Activated gamma-delta T cell treated with Interleukin-2 at 50 U/mL for 16 hours (primary cell): Measurements from ENCODE around the gene KLF7.
"Not testable (repeated sequence)": the region's sequence is repeated elsewhere in the genome, so short reads cannot be mapped to it uniquely, and the experiment has no call there.

Source experiments
- DNase-seq: peaks from one replicate; pipeline ENCODE4 v3.0.0-alpha.2; 2020

Gene KLF7

GRCh38 chr2:207049122-207049521 is 116.6 kb downstream of the KLF7 start:
- DNase-seq = no peak

GRCh38 chr2:207048416-207048815 is 117.3 kb downstream of the KLF7 start:
- no peak for DNase-seq

DNA sequence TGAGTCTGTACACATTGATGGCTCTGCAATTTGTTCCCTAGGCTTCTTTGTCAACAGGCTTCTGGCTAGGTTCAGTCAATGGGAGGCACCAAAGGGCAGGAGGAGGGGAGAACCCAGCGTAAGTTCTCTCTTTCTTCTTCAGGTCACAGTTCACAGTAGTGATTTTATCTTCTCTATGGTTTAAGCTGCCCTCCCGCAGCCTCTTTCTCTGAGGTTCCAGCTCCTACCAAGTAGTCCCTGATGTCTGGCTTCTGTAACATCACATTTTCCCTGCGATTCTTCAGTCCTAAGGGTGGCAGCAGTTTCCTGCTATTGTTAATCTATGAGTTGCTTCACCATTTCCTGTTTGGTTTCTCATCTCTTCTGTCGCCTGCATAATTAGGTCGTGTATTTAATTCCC is 119.0 kb downstream of the KLF7 start:
- DNase-seq = peak; percentile 12

GRCh38 chr2:207045531-207045930 is 120.2 kb downstream of the KLF7 start:
- DNase-seq = no peak

DNA sequence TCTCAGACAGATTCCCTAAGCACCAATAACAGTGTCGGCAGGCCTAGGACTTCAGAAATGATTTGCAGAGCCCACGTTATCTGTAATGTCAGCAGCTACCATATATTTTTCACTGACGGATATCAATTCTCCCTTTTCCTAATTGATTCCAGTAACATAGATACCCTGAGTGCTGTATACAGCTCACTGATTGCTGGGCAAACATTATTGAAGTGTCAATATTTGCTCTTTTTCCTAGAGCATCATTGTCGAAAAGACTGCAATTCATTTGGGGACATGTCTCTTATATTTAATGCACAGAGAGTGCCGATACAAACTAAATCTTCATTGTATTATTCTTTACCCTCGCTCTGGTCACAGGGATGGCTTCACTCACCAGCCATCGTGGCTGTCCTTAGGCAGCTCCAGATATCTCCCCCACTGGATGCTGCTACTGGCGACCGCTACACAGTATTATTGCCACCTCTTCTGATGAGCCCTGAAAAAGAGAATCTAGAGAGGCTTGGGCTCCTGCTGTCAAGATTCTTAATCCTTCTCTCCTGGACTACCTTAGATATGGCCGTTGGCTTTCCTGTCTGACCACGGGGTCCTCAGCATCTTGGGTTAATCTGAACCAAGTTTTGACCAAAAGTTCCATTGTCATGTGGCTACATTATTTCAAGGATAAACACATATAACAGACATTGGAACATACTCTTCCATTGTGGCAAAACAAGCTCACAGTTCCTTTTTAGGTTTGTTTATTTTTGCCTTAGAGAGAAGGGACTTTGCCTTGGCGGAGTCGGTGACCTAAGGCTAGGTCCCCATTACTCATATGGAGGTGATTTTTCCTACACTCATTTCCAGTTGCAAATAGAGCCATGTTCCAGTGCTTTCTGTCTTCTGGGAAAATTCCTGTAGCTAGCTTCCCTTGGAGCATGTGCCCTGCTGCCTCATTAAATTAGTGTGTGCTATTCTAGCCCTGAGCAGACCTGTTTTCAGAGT is 121.1 kb downstream of the KLF7 start:
- no peak for DNase-seq

GRCh38 chr2:207042841-207043240 is 122.9 kb downstream of the KLF7 start:
- DNase-seq = no peak

- no peak for DNase-seq
These were observed 123.8 kb downstream of the KLF7 start for GRCh38 chr2:207041786-207042554.

DNA sequence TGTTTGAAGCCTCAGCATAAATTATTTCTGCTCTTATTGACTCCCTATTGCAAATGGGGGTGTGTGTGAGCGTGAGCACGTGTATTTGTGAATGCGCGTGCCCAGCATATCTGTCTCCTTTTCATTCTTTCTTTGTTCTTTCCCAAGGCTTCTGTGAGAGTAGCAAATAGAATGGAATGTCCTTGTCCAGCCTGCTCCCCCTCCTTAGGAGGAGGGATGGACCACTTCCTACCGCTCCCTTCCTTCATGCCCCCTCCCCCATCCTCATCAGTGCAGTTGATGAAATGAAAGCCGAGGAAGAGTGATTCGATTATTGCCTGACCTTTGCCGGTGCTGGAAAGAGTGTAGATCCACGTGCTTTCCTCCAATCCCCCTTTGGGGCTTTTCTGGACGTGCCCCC is 124.5 kb downstream of the KLF7 start:
- no peak for DNase-seq

DNA sequence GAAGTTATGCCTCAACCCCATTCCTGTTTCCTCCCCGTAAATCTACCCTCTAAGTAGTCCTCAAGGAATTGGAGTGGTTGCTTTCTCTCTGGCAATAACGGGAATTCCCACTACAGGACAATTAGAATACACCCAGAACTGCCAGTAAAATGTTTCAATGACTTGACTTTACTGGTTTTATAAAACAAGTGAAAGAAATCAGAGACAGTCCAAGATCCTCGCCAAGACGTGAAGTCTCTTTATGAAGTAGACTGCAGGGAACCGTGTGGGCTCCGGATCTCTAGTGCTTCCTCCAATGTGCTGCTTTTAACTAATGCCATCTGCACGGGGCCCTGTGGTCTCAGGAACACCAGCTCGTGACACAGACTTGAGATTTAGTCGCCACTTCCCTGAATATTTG is 125.1 kb downstream of the KLF7 start:
- no peak for DNase-seq

DNA sequence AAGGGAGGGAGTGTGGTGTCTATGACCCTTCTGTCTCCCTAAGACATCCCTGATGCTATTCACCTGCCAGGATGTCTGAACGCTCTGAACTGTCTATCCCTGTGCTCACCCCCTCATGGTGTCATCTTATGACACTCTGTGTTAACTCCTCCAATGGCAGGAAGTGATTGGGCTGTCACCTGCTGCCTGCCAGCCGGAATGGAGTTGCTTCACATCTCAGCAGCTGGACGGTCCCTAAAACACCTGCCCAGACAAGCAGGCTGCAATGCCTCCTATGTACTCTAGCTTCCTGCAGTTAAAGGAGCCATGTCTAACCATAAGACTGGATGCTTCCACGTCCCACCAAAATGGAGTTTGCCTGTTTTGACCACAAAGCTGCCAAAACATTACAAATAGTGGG is 126.5 kb downstream of the KLF7 start:
- DNase-seq = no peak

DNA sequence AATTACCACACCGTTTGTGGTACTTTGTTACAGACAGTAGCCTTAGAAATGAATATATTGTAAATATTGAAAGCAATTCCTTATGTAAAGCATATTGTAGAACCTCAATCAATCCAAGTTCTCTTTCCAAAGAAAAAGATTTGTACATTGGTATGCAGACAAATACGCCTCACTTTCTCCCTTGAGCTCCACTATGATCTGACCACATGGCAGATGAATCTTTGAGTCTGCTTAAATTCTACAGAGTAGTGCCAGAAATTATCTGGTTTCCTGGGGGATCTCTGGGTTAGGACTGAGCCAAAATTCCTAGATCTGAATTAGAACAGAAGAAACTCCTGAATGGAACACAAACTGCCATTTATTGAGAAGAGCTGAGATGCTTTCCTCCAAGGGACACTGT is 127.4 kb downstream of the KLF7 start:
- no peak for DNase-seq

DNA sequence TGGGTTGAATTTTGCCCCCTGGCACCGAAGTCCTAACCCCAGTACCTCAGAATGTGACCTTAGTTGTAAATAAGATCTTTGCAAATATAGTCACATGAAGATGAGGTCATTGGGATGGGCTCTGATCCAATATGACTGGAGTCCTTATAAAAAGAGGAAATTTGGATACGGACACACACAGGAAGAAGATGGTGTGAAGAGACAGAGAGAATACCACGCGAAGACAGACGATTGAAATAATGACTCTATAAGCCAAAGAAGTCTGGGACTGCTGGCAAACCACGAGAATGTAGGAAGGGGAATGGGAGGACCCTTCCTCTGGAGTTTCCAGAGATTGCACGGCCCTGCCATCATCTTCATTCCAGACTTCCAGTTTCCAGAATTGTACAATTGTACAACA is 127.9 kb downstream of the KLF7 start:
- DNase-seq = no peak

DNA sequence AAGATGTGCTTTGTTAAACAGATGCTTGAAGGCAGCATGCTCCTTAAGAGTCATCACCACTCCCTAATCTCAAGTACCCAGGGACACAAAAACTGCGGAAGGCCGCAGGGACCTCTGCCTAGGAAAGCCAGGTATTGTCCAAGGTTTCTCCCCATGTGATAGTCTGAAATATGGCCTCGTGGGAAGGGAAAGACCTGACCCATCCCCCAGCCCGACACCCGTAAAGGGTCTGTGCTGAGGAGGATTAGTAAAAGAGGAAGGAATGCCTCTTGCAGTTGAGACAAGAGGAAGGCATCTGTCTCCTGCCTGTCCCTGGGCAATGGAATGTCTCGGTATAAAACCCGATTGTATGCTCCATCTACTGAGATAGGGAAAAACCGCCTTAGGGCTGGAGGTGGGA is 128.7 kb downstream of the KLF7 start:
- DNase-seq = not testable (repeated sequence)

DNA sequence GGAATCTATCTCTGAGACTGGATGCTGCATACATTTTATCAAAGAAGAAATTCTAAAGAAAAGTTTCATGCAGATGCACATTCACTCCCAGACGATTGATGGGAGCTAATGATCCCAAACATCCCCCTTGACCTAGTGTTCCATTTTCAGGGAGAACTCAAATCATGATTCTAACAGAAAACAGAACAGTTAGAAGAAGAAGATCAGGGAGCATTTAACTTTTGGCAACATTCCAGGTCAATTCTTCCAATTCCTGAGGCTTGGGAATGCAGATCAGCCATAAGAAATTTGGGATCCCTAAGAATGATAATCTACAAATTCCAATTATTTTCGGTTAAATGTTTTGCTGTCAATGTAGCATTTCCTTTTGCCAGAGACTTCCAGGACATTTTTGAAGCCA is 129.9 kb downstream of the KLF7 start:
- DNase-seq = no peak

DNA sequence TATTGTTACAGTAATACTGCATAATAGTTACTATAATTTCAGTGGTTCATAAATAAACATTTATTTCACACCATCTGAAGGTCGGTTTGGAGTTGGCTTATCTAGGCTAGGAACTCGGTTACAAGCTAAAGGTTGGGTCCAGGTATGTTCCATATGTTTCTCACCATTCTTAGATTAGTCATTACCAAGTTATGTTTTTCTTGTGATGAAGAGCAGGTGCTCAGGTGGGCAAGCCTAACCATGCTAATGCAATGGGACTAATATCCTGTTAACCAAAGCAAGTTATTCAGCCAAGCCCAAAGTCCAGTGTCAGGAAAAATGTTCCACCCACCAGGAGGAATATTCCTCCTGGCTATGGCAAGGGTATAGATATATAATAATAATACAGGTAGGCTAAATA is 133.3 kb downstream of the KLF7 start:
- no peak for DNase-seq
